GM12878 (cell line): ENCODE measurements around the gene SIL1.

Experiments used
- POLR2AphosphoS5 ChIP-seq: IDR thresholded peaks from 2 replicates; pipeline ENCODE4 v1.6.1; 2011; ENCODE audit warnings: mild to moderate bottlenecking, low read length, inconsistent platforms
- TF ChIP-seq, protein P1 (sequence below), 3 experiments: IDR thresholded peaks in 2 of 3; conservative IDR thresholded peaks in 1 of 3; 2 replicates each; pipeline ENCODE4 v1.5.1; 2011; ENCODE audit warnings: low read depth in 3 of 3, low read length in 3 of 3, mild to moderate bottlenecking in 3 of 3, control low read depth in 2 of 3, moderate library complexity in 2 of 3, inconsistent platforms in 1 of 3, mixed read lengths in 1 of 3; ENCODE audit not compliant: control insufficient read depth in 2 of 3, insufficient read depth in 1 of 3; ENCODE audit errors: extremely low read depth in 1 of 3

- TF ChIP-seq, protein P1, sequence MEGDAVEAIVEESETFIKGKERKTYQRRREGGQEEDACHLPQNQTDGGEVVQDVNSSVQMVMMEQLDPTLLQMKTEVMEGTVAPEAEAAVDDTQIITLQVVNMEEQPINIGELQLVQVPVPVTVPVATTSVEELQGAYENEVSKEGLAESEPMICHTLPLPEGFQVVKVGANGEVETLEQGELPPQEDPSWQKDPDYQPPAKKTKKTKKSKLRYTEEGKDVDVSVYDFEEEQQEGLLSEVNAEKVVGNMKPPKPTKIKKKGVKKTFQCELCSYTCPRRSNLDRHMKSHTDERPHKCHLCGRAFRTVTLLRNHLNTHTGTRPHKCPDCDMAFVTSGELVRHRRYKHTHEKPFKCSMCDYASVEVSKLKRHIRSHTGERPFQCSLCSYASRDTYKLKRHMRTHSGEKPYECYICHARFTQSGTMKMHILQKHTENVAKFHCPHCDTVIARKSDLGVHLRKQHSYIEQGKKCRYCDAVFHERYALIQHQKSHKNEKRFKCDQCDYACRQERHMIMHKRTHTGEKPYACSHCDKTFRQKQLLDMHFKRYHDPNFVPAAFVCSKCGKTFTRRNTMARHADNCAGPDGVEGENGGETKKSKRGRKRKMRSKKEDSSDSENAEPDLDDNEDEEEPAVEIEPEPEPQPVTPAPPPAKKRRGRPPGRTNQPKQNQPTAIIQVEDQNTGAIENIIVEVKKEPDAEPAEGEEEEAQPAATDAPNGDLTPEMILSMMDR (IDR thresholded peaks at IDR 0.05 in 2 of 3, conservative IDR thresholded peaks at IDR 0.05 in 1 of 3; ENCODE audit: control insufficient read depth in 2 of 3, extremely low read depth in 1 of 3, insufficient read depth in 1 of 3, low read depth in 3 of 3, low read length in 3 of 3) = no peak
- TF ChIP-seq POLR2AphosphoS5 = no peak
Observed at GRCh38 chr5:139186752-139187326, 11.3 kb downstream of the SIL1 start.
